ENCODE results near the gene FXYD5.
"Not testable (repeated sequence)": the region's sequence is repeated elsewhere in the genome, so short reads cannot be mapped to it uniquely, and the experiment has no call there.

FXYD5 gene

DNA sequence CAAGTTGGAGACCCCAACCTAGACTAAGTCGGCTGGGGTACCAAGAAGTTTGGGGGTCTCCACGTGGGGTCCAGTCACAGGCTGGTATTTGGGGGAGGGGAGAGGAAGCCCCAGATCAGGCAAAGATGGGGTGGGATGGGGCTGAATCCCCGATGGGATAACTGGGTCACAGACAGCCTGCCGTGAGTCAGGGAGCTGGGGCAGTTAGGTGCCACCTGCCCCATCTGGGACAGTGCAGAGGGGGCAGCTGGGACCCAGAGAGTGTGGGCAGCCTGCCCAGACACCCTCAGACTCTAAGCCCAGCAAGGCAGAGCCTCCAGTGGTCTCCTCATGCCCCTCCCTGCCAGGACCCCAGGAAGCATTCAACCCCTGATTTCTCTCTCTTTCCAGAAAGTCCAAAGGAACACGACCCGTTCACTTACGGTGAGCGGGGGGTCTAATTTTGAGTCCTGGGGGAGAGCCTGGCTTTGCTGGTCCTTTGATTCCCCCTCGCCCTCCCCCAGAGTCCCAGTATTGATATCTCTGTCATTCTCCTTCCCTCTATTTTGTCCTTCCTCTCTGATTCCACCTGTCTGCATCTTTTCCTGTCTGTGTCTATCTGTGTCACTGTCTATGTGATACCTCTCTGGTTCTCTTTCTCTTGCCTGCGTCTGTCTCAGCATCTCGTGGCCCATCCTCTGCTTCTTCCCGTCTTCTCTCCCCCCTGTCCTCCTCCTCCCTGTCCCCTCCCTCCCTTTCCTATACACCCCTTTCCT is 14.2 kb upstream of the FXYD5 start:
- DNase-seq: no peak

DNA sequence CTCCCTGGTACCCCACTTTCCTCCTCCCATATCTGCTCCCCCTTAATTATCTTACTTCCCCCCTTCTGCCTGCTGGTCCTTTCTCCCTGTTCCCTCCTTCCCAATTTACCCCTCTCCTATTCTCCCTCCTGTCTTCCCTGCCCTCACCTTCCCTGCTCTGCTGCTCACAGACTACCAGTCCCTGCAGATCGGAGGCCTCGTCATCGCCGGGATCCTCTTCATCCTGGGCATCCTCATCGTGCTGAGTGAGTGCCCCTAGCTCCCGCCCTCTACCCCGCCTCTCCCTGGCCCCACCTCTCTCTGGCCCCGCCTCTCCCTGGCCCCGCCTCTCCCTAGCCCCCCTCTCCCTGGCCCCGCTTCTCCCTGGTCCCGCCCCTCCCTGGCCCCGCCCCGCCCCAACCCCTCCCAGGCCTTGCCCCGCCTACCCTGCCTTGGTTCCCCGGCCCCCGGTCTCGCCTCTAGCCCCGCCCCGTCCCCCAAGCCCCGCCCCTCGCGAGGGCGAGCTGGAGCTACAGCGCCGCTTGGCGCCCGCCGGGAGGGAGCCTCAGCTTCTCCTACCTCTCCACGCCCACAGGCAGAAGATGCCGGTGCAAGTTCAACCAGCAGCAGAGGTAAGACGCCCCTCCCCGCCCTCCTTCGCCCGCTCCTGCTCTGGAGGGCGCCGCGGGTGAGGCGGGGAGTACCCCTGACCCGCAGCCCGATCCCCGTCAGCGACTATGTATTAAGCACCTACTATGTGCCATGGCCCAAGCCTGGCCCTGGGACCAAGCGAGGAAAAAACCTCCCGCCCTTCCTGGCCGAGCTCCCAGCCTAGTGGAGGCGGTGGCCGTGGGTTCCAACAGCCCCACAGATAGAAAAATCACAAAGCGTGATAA is 13.3 kb upstream of the FXYD5 start:
- no peak for DNase-seq

DNA sequence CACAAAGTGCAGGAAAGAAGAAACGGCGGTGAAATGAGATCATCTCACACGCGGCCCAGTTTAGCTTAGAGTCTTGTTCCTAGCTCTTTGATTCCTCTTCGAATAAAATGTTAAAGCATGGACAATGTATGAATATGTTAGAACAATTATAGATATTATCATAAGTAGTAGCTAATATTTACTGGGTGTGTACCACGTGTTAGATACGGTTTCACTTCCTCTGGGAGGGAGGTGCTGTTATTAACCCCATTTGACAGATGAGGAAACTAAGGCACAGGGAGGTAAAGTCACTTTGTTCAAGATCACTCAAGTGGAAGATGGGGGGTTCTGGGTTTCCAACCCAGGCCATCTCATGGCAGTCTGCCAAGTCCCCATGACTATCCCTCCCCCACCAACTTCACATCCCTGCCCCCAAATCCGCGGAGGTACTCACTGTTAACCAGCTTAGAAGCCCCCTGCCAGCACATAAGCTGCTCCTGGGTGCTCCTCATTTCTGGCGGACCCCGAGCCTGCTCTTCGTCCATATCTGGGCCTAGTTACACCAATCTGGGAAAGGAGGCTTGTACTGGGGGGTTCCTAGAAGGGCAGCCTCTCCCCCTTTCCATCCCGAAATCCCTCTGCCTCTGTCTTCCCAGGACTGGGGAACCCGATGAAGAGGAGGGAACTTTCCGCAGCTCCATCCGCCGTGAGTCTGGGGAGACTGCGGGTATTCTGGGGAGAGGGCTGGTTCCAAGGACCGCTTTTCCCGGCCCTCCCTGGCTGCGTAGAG is 12.5 kb upstream of the FXYD5 start:
- no peak for DNase-seq

- no peak for DNase-seq
Observed at GRCh38 chr19:35142606-35143230, 11.8 kb upstream of the FXYD5 start.

GRCh38 chr19:35143231-35143715 is 11.3 kb upstream of the FXYD5 start, which contains the start of gene FXYD7:
TSS of gene FXYD7 (plus strand) at chr19:35143255. CDS start at chr19:35143334, 79 bp downstream.
- no peak for DNase-seq

DNA sequence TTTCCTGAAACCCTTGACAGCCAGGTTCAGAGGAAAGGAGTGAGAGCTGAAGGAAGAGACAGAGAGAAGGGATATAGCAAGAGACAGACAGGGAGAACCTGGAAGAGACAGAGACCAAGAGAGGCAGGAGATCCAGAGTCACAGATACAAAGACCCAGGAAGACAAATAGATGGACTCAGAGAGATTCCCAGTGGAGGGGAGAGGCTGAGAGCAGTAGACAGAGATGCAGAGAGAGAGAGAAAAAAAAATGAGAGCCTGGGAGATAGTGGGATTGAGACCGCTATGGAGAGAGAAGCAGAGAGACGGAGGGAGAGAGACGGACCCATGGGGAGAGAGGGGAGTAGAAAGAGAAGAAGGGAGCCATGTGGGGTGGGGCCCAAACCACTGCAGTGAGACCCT is 10.7 kb upstream of the FXYD5 start:
- DNase-seq: no peak

- no peak for DNase-seq
Observed at GRCh38 chr19:35144259-35144599, 10.3 kb upstream of the FXYD5 start.

GRCh38 chr19:35144600-35145436 is 9.7 kb upstream of the FXYD5 start:
- DNase-seq: no peak

DNA sequence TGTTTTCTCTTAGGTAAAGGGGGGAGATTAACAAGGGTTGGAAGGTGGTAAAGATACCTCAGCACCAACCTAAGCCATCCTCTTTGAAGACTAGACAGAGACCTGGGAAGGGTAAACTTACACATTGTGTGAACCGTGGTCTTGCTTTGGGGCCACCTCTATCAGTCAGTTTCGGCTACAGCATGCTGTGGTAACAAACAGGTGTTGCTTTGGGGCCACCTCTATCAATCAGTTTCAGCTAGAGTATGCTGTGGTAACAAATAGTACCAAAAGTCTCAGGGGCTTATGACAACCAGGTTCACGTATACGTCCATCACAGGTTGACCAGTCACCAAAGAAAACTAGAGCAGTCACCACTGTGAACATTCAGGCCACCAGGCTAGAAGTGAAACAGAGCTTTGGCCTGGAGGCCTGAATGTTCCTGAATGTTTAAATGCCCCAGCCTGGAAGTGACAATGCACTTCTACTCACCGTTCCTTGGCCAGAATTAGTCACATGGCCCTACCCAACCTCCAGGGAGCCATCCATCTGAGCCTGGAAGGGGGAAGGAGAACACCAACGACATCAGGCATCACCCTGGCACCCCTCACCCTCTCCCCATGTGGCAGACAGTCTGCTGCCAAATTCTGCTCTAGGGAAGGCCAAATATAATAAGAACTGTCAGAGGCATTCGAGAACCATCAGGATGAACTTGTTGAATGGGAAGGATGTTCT is 7.6 kb upstream of the FXYD5 start:
- no peak for DNase-seq

GRCh38 chr19:35149463-35149862 is 5.1 kb upstream of the FXYD5 start:
- no peak for DNase-seq

GRCh38 chr19:35150445-35150844 is 4.1 kb upstream of the FXYD5 start:
- DNase-seq: no peak

DNA sequence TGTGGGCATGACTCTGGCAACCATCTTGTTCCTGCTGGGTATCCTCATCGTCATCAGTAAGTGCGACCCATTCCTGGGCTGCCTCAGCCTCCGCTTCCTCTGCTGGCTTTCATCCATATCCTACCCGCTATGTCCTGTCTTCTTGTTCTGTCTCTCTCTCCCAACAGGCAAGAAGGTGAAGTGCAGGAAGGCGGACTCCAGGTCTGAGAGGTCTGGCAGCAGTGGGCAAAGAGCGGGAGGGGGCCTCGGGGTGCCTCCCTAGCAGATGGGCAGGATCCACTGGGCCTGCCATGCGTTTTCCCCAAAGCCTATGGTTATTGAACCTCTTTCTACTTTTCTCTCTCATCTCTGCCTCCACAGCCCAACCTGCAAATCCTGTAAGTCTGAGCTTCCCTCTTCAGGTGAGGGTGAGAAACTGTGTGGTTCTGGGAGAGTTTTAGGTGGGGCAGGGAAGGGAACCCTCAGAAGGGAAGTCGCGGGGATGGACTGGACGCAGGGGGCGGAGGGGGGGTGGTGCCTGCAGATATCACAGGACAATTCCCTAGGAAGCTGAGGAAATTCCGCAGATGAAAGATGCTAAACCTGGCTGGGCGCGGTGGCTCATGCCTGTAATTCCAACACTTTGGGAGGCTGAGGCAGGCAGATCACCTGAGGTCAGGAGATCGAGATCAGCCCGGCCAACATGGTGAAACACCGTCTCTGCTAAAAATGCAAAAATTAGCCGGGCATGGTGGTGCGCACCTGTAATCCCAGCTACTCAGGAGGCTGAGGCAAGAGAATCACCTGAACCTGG is 3.1 kb upstream of the FXYD5 start:
- no peak for DNase-seq

DNA sequence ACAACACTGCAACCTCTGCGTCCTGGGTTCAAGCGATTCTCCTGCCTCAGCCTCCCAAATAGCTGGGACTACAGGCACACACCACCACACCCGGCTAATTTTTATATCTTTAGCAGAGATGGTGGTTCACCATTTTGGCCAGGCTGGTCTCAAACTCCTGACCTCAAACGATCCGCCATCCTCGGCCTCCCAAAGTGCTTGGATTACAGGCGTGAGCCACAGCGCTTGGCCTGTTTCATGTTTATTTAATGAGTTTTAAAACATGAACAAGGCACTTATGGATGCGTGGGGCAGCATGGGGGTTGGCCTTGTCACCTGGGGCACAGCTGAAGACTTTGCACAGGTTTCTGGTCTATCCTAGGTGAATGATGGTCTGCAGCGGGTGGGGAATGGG is 1.4 kb upstream of the FXYD5 start:
- DNase-seq: not testable (repeated sequence)

DNA sequence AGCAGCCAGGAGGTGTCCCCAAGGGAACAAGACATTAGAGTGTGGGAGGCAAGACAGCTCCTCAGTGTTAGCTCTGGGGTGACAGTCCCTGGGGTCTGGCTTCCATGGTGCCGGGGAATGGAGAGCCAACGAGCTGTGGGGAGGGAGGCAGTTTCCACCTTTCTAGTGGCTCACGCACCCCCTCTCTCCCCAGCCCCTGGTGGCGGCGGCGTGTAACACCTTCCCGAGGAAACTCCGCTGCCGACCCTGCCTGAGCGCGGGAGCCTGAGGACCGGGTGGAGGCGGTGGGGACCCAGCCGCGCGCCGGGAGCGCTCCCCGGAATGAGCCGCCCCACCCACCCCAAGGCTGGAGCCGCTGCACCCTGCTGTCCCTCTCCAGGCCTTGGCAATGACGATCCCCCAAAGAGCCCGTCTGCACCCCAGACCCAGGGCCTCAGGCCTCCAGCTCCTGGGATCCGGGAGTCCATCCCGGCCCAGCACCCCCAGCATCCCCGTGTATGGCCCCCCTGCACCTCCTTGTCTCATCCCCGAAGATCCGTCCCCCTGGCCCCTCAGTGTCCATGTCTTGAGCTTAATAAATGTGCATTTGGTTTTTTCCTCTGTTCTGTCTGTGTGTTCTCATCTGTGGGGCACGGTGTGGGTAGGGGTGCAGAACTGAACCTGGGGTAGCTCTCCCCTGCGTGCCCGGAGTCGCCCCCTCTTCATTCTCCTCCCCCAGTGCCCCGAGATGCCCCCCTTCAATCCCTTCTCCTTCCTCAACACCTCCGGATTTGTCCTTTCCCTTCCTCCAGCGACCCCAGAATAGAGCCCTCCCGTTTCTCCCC is 622 bp upstream of the FXYD5 start:
- no peak for DNase-seq

DNA sequence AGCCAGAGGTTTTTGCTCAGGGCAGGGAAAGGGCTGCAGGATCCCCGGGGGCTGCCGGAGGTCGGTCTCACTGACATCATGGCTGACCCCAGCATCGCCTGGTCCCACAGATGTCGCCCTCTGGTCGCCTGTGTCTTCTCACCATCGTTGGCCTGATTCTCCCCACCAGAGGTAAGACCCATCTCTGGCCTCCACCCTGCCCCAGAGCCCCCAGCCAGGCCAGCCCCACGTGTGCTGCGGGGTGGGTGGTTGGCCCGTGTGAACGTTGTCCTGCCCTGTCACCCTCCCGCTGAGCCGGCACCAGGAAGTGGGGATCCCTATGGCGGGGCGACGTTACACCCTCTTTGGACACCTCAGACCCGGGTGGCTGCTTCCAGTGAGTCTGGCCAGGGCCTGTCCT is 906 bp downstream of the FXYD5 start:
- no peak for DNase-seq

GRCh38 chr19:35155981-35156672 is 1.6 kb downstream of the FXYD5 start:
- no peak for DNase-seq

- no peak for DNase-seq
Observed at GRCh38 chr19:35156673-35157014, 2.1 kb downstream of the FXYD5 start.

DNA sequence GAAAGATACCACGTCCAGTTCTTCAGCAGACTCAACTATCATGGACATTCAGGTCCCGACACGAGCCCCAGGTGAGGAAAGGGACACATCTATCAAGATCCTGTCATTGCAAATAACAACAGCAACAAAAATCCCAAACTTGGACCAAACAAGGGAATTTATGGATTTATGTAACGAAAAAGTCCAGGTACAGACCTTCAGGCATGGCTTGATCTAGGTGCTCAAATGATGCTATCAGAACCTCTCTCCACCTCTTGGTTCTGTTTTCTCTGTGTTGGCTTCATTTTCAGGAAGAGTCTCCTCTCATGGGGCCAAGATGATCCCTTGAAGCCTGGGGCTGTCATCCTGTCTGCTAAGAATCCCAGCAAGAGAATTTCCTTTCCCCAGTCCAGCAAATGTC is 2.9 kb downstream of the FXYD5 start:
- no peak for DNase-seq

GRCh38 chr19:35159606-35160005 is 5.1 kb downstream of the FXYD5 start:
- no peak for DNase-seq
